Stimulated activated naive CD4-positive, alpha-beta T cell (primary cell): Measurements from ENCODE around the gene ZDHHC14.
"Not testable (repeated sequence)": the region's sequence is repeated elsewhere in the genome, so short reads cannot be mapped to it uniquely, and the experiment has no call there.

Experiments
- DNase-seq, 6 experiments: peaks; one replicate each; lab custom pipeline; 2025; lab: John Stamatoyannopoulos, UW

ZDHHC14 gene

GRCh38 chr6:157381631-157382621 lies 936 bp downstream of the ZDHHC14 start:
- peak; percentile 19 to 59 (median 48) for DNase-seq

DNA sequence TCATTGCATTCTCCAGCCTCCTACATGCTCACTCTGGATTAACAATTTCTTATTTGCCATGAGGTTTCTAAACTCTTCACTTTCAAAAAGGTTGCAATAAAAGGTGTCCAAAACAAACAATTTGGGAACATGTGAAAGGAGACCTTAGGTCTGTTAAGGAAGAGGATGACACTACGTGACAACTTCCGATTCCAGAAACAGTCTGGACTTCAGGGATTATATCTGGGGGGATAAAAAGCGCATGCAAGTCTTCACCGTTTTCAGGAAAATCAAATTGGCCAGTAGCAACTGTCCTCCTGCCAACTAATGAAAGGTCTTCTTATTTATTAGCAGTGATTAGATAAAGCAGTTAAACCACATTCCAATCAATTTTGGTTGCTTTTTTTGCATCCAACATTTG lies 1.8 kb downstream of the ZDHHC14 start:
- no peak for DNase-seq

DNA sequence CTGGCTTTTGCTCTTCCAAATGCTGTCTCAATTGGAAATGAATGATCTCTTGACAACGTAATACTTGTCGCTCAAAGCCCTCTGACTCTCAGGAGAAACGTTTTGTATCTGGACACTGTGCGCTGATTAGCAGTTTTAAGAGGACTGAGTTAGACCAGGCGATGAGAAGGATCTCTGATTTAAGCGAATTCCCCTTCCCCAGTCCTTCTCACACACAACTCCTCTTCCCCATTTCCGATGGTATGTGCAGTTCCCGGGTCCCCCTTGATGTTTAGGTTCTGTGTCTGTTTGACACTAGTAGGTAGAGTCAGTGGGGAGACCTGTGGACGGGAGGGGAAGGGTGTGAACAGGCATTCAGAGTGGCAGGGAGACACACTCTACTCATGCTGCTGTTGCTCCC lies 2.5 kb downstream of the ZDHHC14 start:
- DNase-seq: no peak

GRCh38 chr6:157384962-157385361 lies 4.0 kb downstream of the ZDHHC14 start:
- DNase-seq: not testable (repeated sequence)

DNA sequence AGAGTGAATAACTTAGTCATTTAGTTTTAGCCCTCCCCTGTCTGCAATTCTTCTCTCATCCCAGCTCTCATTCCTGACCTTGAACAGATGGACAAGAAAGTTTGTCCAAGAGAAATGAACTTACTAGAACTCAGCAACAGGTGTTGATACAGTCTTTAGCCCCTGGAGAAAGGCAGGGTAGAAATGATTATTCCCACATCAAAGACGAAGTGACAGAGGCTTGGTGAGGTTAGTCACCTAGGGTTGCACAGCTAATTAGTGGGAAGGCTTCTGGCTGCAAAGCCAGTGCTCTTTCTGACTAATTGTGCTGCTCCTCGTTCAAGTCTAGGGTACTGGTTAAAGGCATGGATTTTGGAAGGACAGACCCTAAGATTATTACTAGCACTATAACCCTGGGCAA lies 4.5 kb downstream of the ZDHHC14 start:
- DNase-seq: no peak

DNA sequence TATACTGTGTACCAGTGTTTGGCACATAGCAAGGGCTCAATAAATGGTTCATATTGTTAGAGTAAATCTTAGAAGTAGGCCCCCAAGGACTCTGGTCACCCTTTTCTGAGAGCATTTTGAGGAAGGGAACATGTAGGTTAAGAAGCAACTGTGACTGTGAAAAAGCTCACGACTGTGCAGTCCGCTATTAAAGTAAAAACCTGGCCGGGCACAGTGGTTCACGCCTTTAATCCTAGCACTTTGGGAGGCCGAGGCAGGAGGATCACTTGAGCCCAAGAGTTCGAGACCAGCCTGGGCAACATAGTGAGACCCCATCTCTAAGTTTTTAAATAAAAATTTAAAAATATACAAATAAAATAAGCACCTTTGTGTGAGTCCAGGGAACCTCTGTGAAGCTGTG lies 5.0 kb downstream of the ZDHHC14 start:
- DNase-seq: no peak

GRCh38 chr6:157386454-157386853 lies 5.5 kb downstream of the ZDHHC14 start:
- DNase-seq: no peak

DNA sequence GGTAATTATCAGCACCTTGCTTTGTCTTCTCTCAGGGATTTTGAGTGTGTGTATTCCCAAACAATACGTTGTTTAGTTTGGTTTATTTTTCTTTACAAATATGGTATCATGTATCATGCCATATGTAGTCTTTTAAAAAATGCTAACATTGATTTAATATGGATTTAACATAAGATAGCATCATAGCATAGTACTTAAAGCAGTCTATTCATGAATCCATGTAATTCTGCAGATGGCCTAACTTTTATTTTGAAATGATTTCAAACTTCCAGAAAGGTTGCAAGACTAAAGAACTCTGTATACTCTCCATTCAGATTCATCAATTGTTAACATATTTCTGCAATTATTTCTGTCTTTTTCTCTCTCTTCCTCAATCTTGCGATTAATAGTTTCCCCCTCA lies 7.9 kb downstream of the ZDHHC14 start:
- no peak for DNase-seq

- no peak for DNase-seq
Observed at GRCh38 chr6:157390273-157391060, 9.5 kb downstream of the ZDHHC14 start.

GRCh38 chr6:157392927-157393668 lies 12.1 kb downstream of the ZDHHC14 start:
- no peak for DNase-seq

GRCh38 chr6:157393669-157394327 lies 12.8 kb downstream of the ZDHHC14 start:
- no peak for DNase-seq

DNA sequence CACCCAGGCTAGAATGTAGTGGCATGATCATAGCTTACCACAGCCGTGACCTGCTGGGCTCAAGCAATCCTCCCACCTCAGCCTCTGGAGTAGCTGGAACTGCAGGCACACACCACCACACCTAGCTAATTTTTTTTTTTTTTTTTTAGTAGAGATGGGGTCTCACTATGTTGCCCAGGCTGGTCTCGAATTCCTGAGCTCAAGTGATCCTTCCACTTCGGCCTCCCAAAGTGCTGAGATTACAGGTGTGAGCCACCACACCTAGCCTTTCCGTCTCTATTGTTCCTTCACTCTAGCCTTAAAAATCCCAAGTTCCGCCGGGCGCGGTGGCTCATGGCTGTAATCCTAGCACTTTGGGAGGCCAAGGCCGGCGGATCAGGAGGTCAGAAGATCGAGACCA lies 14.2 kb downstream of the ZDHHC14 start:
- not testable (repeated sequence) for DNase-seq

DNA sequence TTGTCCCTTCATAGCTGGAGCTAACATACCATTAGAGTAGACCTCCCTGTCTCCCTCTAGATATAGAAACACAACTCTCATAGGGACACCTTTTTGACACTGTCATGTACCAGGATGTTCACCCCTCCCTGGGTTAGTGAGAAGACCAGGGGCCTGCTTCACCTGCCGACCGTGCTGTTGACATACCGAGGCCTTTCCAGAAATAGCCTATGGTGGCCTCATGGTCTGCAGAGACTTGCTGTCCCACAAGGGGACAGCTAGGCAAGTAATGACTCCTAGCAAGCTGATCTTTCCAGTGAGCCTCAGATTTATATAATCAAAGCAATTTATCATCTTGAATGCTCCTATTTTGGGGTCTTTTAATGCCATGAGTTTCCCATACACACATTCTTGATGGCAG lies 15.0 kb downstream of the ZDHHC14 start:
- no peak for DNase-seq

DNA sequence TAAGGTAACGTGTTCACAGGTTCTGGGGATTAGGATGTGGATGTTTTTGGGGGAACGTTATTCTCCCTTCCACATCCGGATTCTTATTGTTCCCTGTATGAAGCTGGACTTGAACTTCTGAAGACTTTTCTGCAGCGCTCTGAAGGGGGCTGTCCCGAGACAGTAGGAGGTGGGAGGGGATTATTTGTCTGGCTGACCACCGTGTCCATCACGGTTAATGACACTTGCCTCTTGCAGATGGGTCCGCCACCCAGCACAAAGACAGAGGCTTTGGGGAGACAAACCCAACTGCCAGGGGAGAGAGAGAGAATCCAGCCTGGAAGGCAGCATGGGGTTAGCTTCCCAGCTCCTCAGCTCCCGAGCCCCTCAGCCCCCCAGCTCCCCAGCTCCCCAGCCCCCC lies 16.7 kb downstream of the ZDHHC14 start:
- DNase-seq: no peak

DNA sequence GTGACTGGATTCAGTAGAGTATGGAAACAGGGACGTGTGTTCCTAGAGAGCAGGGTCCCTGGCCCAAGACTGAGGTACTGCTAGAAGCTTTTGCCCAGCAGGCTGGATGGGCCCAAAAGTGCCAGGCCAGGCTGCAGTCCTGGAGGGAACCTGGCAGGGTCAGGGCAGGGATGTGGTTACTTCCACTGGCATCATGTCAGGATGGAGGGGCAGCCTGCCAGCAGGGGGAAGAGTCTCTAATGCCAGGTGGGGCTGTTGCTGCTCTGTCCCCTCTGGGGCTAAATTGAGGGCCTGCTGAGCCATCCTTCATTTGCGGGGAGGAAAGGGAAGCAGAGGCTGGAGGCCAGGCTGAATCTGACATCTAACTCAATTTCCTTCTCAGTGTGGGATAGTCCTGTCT lies 17.2 kb downstream of the ZDHHC14 start:
- DNase-seq: no peak

- DNase-seq: no peak
Observed at GRCh38 chr6:157400676-157401075, 19.7 kb downstream of the ZDHHC14 start.

- no peak for DNase-seq
Observed at GRCh38 chr6:157401734-157402338, 20.8 kb downstream of the ZDHHC14 start.

DNA sequence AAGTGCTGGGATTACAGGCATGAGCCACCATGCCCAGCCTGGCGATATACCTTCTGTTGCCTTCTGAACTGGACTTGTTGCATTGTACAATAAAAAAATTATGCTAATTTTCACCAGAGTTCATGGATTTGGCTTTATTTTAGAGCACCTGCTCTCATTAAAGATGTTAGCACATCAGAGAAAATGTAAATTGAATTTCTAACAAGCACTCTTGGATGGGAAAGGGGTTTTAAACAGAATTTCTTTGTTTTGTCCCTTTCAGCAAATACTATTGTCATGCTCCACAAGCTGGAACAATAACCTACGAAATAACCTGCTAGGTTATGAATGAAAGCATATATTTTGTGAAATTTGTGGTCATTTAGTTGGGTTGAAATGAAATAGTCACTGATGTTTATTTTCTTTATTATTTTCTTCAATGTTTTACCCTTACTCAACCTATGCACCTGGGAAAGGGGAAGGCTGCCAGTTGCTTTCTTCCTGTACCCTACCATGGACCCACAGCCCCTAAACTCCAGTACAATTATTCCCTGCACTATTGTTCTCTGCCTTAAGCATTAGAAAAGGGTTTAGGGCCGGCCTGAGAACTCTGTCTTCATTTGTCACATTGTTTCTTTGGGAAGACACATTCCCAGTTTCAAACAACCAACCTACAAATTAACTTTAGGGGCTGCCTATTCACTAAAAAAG lies 22.2 kb downstream of the ZDHHC14 start:
- no peak for DNase-seq

DNA sequence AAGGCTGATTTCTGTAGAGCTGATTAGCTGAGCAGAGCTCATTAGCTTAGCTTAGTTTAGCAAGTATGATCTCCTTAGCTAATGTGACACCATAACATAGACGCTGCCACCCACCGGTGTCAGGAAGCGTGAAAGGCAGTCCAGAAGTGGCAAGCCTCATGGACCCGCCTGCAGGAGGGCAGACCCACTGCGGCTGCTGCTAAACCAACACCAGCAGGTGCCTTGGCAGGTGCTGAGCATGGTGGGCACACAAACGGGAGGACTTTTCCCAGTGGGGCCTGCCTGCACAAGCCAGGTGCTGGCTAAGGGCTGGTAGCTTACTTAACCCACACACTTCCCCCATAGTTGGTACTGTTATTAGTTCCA lies 22.7 kb downstream of the ZDHHC14 start:
- DNase-seq: no peak

DNA sequence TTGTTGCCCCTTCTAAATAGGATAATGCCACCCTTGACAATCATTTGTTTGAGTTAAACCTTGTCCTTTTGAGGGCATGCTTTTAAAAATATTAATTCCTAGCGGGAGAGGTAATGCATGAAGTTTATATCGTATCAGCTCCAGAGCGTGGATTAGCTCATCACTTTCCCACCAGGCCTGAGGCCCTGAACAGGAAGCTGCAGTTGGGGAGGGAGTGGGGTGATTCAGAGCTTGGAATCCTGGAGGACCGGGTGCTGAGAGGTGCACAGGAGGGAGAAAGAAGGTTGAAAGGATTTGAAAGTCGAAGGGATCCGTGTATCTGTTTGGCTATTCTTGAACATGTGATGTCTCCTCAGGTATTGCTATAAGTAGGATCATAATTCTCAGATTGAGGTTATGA lies 25.0 kb downstream of the ZDHHC14 start:
- DNase-seq: no peak

GRCh38 chr6:157406661-157407060 lies 25.7 kb downstream of the ZDHHC14 start:
- DNase-seq: no peak
